OCI-LY3 (cell line): ENCODE measurements around the gene DNM3.

ENCODE experiments used
- H2AFZ ChIP-seq: fragments of 200-600, 300-600 bp; shearing (Covaris generic); 2 replicates; pipeline ENCODE4 v1.6.0; 2014; ENCODE audit warnings: antibody characterized with exemption, low read depth, low read length
- H3K27ac ChIP-seq: fragments of 200-600, 300-600 bp; sonication (generic); 2 replicates; pipeline ENCODE4 v1.5.1; 2014; ENCODE audit warnings: mild to moderate bottlenecking, low read length, moderate library complexity, mixed read lengths
- H3K27me3 ChIP-seq: fragments of 200-600, 300-600 bp; sonication (generic); 2 replicates; pipeline ENCODE4 v1.6.1; 2014; ENCODE audit warnings: low read depth, low read length, mixed read lengths
- H3K36me3 ChIP-seq: fragments of 200-600, 300-600 bp; sonication (generic); replicated peaks from 2 replicates; pipeline ENCODE3; 2014; ENCODE audit warnings: low read depth, low read length, mixed read lengths
- H3K4me1 ChIP-seq: fragments of 300-600, 200-600 bp; sonication (generic); 2 replicates; pipeline ENCODE4 v1.6.1; 2014; ENCODE audit warnings: low read length, mixed read lengths
- H3K4me2 ChIP-seq: fragments of 200-600, 300-600 bp; sonication (generic); 2 replicates; pipeline ENCODE4 v1.6.1; 2014; ENCODE audit warnings: low read length, mixed read lengths
- H3K4me3 ChIP-seq: fragments of 300-600, 200-600 bp; sonication (generic); 2 replicates; pipeline ENCODE4 v1.5.1; 2014; ENCODE audit warnings: antibody characterized with exemption, mild to moderate bottlenecking, low read length, moderate library complexity
- H3K79me2 ChIP-seq: fragments of 300-600, 200-600 bp; shearing (Covaris generic); 2 replicates; pipeline ENCODE4 v1.6.1; 2014; ENCODE audit warnings: mild to moderate bottlenecking, low read length, mixed read lengths
- H3K9ac ChIP-seq: fragments of 300-600, 200-600 bp; shearing (Covaris generic); 2 replicates; pipeline ENCODE4 v1.6.0; 2014; ENCODE audit warnings: mild to moderate bottlenecking, low read length, moderate library complexity
- H3K9me3 ChIP-seq: fragments of 200-600, 300-600 bp; shearing (Covaris generic); 2 replicates; pipeline ENCODE4 v1.6.1; 2014; ENCODE audit warnings: low read length, mixed read lengths; ENCODE audit not compliant: insufficient read depth
- H4K20me1 ChIP-seq: fragments of 200-600, 300-600 bp; sonication (generic); 2 replicates; pipeline ENCODE4 v1.6.1; 2016; ENCODE audit warnings: low read length, mixed read lengths; ENCODE audit not compliant: insufficient read depth
- EZH2phosphoT487 ChIP-seq: fragments of 200-600 bp; shearing (Covaris generic); IDR thresholded peaks from 2 replicates; pipeline ENCODE4 v1.6.1; 2018; ENCODE audit warnings: antibody characterized with exemption, mixed run types, low read depth
- TF ChIP-seq, protein P1 (sequence below): fragments of 200-600, 300-600 bp; sonication (generic); IDR thresholded peaks from 2 replicates; pipeline ENCODE4 v1.5.1; 2014; ENCODE audit warnings: antibody characterized with exemption, low read length, low read depth

DNM3 gene

DNA sequence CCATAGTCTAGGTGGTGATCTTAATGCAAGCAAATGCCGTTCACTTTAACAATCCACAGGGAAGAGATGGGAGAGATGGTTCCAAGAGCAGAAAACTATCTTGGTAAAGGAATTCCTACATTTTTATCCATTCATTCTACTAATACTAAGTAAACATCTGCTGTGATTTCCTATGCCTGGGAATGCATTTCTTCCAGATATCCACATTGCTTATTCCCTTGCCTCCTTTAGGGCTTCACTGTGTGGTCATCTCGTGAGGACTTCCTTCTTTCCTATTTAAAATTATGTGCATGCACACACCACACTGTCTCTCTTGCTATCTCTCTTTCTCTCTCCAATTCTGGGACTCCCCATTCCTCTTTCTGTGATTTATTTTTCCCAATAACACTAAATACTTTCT lies 380.1 kb downstream of the DNM3 start:
- H2AFZ ChIP-seq = no peak overlapping the region
- TF ChIP-seq EZH2phosphoT487 = no peak
- TF ChIP-seq, protein P1, sequence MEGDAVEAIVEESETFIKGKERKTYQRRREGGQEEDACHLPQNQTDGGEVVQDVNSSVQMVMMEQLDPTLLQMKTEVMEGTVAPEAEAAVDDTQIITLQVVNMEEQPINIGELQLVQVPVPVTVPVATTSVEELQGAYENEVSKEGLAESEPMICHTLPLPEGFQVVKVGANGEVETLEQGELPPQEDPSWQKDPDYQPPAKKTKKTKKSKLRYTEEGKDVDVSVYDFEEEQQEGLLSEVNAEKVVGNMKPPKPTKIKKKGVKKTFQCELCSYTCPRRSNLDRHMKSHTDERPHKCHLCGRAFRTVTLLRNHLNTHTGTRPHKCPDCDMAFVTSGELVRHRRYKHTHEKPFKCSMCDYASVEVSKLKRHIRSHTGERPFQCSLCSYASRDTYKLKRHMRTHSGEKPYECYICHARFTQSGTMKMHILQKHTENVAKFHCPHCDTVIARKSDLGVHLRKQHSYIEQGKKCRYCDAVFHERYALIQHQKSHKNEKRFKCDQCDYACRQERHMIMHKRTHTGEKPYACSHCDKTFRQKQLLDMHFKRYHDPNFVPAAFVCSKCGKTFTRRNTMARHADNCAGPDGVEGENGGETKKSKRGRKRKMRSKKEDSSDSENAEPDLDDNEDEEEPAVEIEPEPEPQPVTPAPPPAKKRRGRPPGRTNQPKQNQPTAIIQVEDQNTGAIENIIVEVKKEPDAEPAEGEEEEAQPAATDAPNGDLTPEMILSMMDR = no peak
- no peaks in the 10 kb centered on the region for H3K79me2 ChIP-seq
- H3K9ac ChIP-seq = no peak overlapping the region
- H3K27me3 ChIP-seq = no peaks in the 10 kb centered on the region
- no peak overlapping the region for H3K27ac ChIP-seq
- H4K20me1 ChIP-seq = no peaks in the 10 kb centered on the region
- H3K4me1 ChIP-seq = peaks cover 8% of the 10 kb centered on the region
- H3K4me3 ChIP-seq = no peak overlapping the region
- H3K36me3 ChIP-seq = no peaks in the 10 kb centered on the region
- no peak overlapping the region for H3K4me2 ChIP-seq
- H3K9me3 ChIP-seq = no peaks in the 10 kb centered on the region

- Histone ChIP-seq H3K4me1 (peaks cover 8% of the 10 kb centered on the region), H3K4me2 (peak overlapping the region; percentile 11; the same call in 1 of the 2 replicates), H3K9ac (no peak overlapping the region), H3K36me3 (no peaks in the 10 kb centered on the region), H2AFZ (peak overlapping the region; percentile 81), H3K9me3 (no peaks in the 10 kb centered on the region), H3K4me3 (no peak overlapping the region), H3K79me2 (no peaks in the 10 kb centered on the region), H3K27me3 (no peaks in the 10 kb centered on the region), H3K27ac (no peak overlapping the region), H4K20me1 (no peaks in the 10 kb centered on the region)
- TF ChIP-seq, protein P1 = no peak
These were observed 383.6 kb downstream of the DNM3 start for GRCh38 chr1:172224871-172225270.

GRCh38 chr1:172229942-172230341 lies 388.6 kb downstream of the DNM3 start:
- Histone ChIP-seq H2AFZ (no peak overlapping the region), H3K4me3 (no peak overlapping the region), H3K27me3 (no peaks in the 10 kb centered on the region), H3K9me3 (no peaks in the 10 kb centered on the region; the same call in 1 of the 2 replicates), H3K27ac (no peak overlapping the region), H4K20me1 (no peaks in the 10 kb centered on the region), H3K36me3 (no peaks in the 10 kb centered on the region), H3K79me2 (no peaks in the 10 kb centered on the region), H3K4me1 (no peaks in the 10 kb centered on the region), H3K9ac (no peak overlapping the region), H3K4me2 (no peak overlapping the region)
- TF ChIP-seq, protein P1 = no peak
- no peak for TF ChIP-seq EZH2phosphoT487

- Histone ChIP-seq H3K9me3 (no peaks in the 10 kb centered on the region; the same call in 1 of the 2 replicates), H3K4me3 (no peak overlapping the region), H3K9ac (no peak overlapping the region), H4K20me1 (no peaks in the 10 kb centered on the region), H2AFZ (no peak overlapping the region), H3K27me3 (no peaks in the 10 kb centered on the region), H3K4me1 (no peaks in the 10 kb centered on the region), H3K36me3 (no peaks in the 10 kb centered on the region), H3K27ac (no peak overlapping the region), H3K4me2 (no peak overlapping the region), H3K79me2 (no peaks in the 10 kb centered on the region)
- TF ChIP-seq, protein P1 = no peak
- no peak for TF ChIP-seq EZH2phosphoT487
These were observed 389.2 kb downstream of the DNM3 start for GRCh38 chr1:172230526-172230925.
